Loucy (cell line): ENCODE measurements around the gene ODF2L.

Experiments used
- H2AFZ ChIP-seq: fragments of 200-600 bp; sonication (generic); 2 replicates; pipeline ENCODE4 v1.6.0; 2016; ENCODE audit warnings: antibody characterized with exemption, mild to moderate bottlenecking, low read length, moderate library complexity
- H3F3A ChIP-seq: fragments of 200-600 bp; 2 replicates; pipeline ENCODE4 v1.6.0; 2016; ENCODE audit warnings: antibody characterized with exemption, low read depth, mild to moderate bottlenecking
- H3K27me3 ChIP-seq: fragments of 200-600 bp; sonication (generic); 2 replicates; pipeline ENCODE4 v1.6.1; 2014; ENCODE audit warnings: low read length, mild to moderate bottlenecking; ENCODE audit not compliant: insufficient read depth, poor library complexity, severe bottlenecking
- H3K36me3 ChIP-seq: fragments of 200-600 bp; sonication (generic); 2 replicates; pipeline ENCODE4 v1.6.1; 2016; ENCODE audit warnings: low read length; ENCODE audit not compliant: insufficient read depth
- H3K4me1 ChIP-seq: fragments of 200-600 bp; sonication (generic); 2 replicates; pipeline ENCODE4 v1.5.1; 2014; ENCODE audit warnings: low read length, mild to moderate bottlenecking; ENCODE audit not compliant: insufficient read depth, poor library complexity, severe bottlenecking
- H3K4me2 ChIP-seq: fragments of 200-600 bp; sonication (generic); 2 replicates; pipeline ENCODE4 v1.6.0; 2014; ENCODE audit warnings: antibody characterized with exemption, low read length, low read depth, mild to moderate bottlenecking; ENCODE audit not compliant: poor library complexity, severe bottlenecking
- H3K4me3 ChIP-seq: fragments of 200-600 bp; sonication (generic); 2 replicates; pipeline ENCODE4 v1.5.1; 2014; ENCODE audit warnings: low read length, mild to moderate bottlenecking, mixed read lengths; ENCODE audit not compliant: poor library complexity, severe bottlenecking
- H3K79me2 ChIP-seq: fragments of 200-600 bp; sonication (generic); 2 replicates; pipeline ENCODE4 v1.6.1; 2014; ENCODE audit warnings: low read length; ENCODE audit not compliant: insufficient read depth
- H3K9ac ChIP-seq: fragments of 200-600 bp; sonication (generic); 2 replicates; pipeline ENCODE4 v1.6.0; 2014; ENCODE audit warnings: mild to moderate bottlenecking, low read depth, low read length, moderate library complexity; ENCODE audit not compliant: poor library complexity, severe bottlenecking
- H3K9me2 ChIP-seq: fragments of 200-600 bp; sonication (generic); replicated peaks from 2 replicates; pipeline ENCODE4 v1.6.1; 2016; ENCODE audit warnings: low read depth, low read length, mixed read lengths
- H3K9me3 ChIP-seq: fragments of 200-600 bp; sonication (generic); 2 replicates; pipeline ENCODE4 v1.6.1; 2014; ENCODE audit warnings: mild to moderate bottlenecking, antibody characterized with exemption, low read length, low read depth; ENCODE audit not compliant: insufficient read depth
- H4K20me1 ChIP-seq: fragments of 200-600 bp; sonication (generic); 2 replicates; pipeline ENCODE4 v1.6.0; 2014; ENCODE audit warnings: antibody characterized with exemption, low read length, mild to moderate bottlenecking; ENCODE audit not compliant: insufficient read depth, poor library complexity, severe bottlenecking
- CTCF ChIP-seq: fragments of 200-600 bp; sonication (generic); conservative IDR thresholded peaks from 2 replicates; pipeline ENCODE4 v1.5.1; 2014; ENCODE audit warnings: mild to moderate bottlenecking, antibody characterized with exemption, low read length
- EZH2phosphoT487 ChIP-seq: fragments of 200-600 bp; IDR thresholded peaks from 2 replicates; pipeline ENCODE4 v1.6.1; 2018; ENCODE audit warnings: antibody characterized with exemption, mild to moderate bottlenecking, moderate library complexity, borderline replicate concordance

ODF2L gene

DNA sequence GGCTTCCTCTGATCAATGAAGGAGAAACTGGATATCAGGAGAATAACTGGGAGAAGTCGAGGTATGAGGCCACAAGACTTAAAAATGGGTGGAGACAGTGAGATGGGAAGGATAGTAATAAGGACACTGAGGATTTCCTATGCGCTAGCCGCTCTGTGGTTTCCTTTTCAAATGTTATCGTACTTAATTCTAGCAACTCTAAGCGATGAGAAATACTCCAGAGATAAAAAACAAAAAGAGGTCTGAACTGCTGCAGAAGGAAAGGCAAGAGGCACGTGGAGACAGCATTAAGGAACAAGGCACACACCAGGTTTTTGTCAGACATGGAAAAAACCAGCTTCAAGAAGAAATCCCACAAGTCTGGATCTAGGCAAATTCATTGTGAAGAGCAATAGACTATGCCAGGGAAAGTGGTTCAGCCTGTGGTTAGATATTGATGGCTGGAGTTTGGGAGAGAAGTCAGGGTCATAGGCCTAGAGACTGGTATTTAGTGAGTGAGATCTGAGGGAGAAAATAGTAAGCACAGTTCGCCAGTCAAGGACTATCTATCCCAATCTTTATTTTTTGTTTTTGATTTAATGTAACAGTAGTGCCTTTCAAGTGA lies 33.1 kb upstream of the ODF2L start:
- no peaks in the 10 kb centered on the region for H3K9me2 ChIP-seq
- H3K9me3 ChIP-seq: no peaks in the 10 kb centered on the region
- no peak overlapping the region for H3K9ac ChIP-seq
- no peaks in the 10 kb centered on the region for H4K20me1 ChIP-seq
- no peak overlapping the region for H3K4me3 ChIP-seq
- no peaks in the 10 kb centered on the region for H3K36me3 ChIP-seq
- TF ChIP-seq CTCF (no peak), EZH2phosphoT487 (no peak)
- no peaks in the 10 kb centered on the region for H3K79me2 ChIP-seq
- H3K27me3 ChIP-seq: no peaks in the 10 kb centered on the region
- H3K4me1 ChIP-seq: no peaks in the 10 kb centered on the region
- H3F3A ChIP-seq: no peaks in the 10 kb centered on the region
- no peak overlapping the region for H2AFZ ChIP-seq
- H3K4me2 ChIP-seq: no peak overlapping the region

- Histone ChIP-seq H3F3A (no peaks in the 10 kb centered on the region), H3K4me1 (no peaks in the 10 kb centered on the region), H3K79me2 (no peaks in the 10 kb centered on the region), H3K4me3 (no peak within 1 kb of the TSS), H3K9ac (no peak within 1 kb of the TSS), H3K4me2 (no peak within 1 kb of the TSS), H4K20me1 (no peaks in the 10 kb centered on the region), H3K9me2 (no peaks in the 10 kb centered on the region), H3K36me3 (no peaks in the 10 kb centered on the region), H3K27me3 (no peaks in the 10 kb centered on the region), H2AFZ (no peak within 1 kb of the TSS), H3K9me3 (no peaks in the 10 kb centered on the region)
- TF ChIP-seq CTCF: no peak
- no peak for TF ChIP-seq EZH2phosphoT487
Measured at GRCh38 chr1:86423873-86424272, 27.8 kb upstream of the ODF2L start, which contains the start of gene CLCA2. Gene CLCA2 (plus strand): TSS chr1:86424171. CDS start chr1:86424248, 77 bp downstream.

DNA sequence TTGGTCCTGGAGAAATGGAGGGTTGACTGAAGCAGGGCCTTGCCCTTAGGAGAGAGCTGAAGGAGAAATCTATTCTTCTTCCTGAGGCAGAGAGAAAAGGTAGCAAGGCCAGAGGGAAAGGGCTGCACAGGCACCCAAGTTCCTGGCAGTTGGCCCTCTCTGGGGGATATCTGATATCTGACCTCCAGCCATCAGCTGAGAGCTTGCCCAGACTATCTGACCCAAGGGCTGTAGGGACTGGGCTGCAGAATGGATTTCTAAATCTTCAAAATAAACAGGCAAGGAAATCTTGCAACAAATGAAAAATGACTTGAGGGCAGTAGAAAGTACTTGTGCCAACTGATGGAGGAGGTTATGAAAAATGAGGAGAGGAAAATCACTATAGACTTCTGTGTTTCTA lies 27.4 kb upstream of the ODF2L start:
- H3K27me3 ChIP-seq: no peaks in the 10 kb centered on the region
- no peaks in the 10 kb centered on the region for H3K9me2 ChIP-seq
- no peak overlapping the region for H3K4me3 ChIP-seq
- H3K4me1 ChIP-seq: no peaks in the 10 kb centered on the region
- H3K4me2 ChIP-seq: no peak overlapping the region
- H3K9ac ChIP-seq: no peak overlapping the region
- no peak for TF ChIP-seq CTCF
- TF ChIP-seq EZH2phosphoT487: no peak
- no peaks in the 10 kb centered on the region for H3K79me2 ChIP-seq
- H3K9me3 ChIP-seq: no peaks in the 10 kb centered on the region
- H4K20me1 ChIP-seq: no peaks in the 10 kb centered on the region
- no peak overlapping the region for H2AFZ ChIP-seq
- no peaks in the 10 kb centered on the region for H3F3A ChIP-seq
- no peaks in the 10 kb centered on the region for H3K36me3 ChIP-seq
